NCI-H2196 (cell line): ENCODE measurements around the gene COL5A1.

Experiments used
- DNase-seq: peaks from one replicate; lab custom pipeline; 2025; ENCODE audit not compliant: unreplicated experiment; lab: John Stamatoyannopoulos, UW

COL5A1 gene

GRCh38 chr9:134724202-134724911 is 82.8 kb downstream of the COL5A1 start:
- DNase-seq = no peak

- no peak for DNase-seq
Observed at GRCh38 chr9:134724912-134725604, 83.5 kb downstream of the COL5A1 start.

GRCh38 chr9:134725605-134725940 is 84.0 kb downstream of the COL5A1 start:
- DNase-seq = no peak

- no peak for DNase-seq
Observed at GRCh38 chr9:134726026-134726721, 84.6 kb downstream of the COL5A1 start.

GRCh38 chr9:134726722-134727034 is 85.1 kb downstream of the COL5A1 start:
- no peak for DNase-seq

- no peak for DNase-seq
Observed at GRCh38 chr9:134728021-134728795, 86.6 kb downstream of the COL5A1 start.

- no peak for DNase-seq
Observed at GRCh38 chr9:134728801-134729495, 87.3 kb downstream of the COL5A1 start.

GRCh38 chr9:134730011-134730760 is 88.6 kb downstream of the COL5A1 start:
- DNase-seq = no peak

GRCh38 chr9:134730761-134731496 is 89.3 kb downstream of the COL5A1 start:
- no peak for DNase-seq

- no peak for DNase-seq
Observed at GRCh38 chr9:134731497-134732391, 90.1 kb downstream of the COL5A1 start.

- DNase-seq = no peak
Observed at GRCh38 chr9:134732392-134733110, 90.9 kb downstream of the COL5A1 start.

- DNase-seq = no peak
Observed at GRCh38 chr9:134733480-134734232, 92.1 kb downstream of the COL5A1 start.

GRCh38 chr9:134734270-134734669 is 92.7 kb downstream of the COL5A1 start:
- DNase-seq = no peak

GRCh38 chr9:134735441-134736175 is 94.0 kb downstream of the COL5A1 start:
- no peak for DNase-seq

GRCh38 chr9:134736791-134737497 is 95.3 kb downstream of the COL5A1 start:
- no peak for DNase-seq
